Uterus (tissue), 4 donors: ENCODE data around the gene KRTAP10-5. TPM values are rescaled to one million over a fixed set of nuclear protein-coding genes. Genes with fewer than 3 reads are reported as not detected.
"Not testable (repeated sequence)": the region's sequence is repeated elsewhere in the genome, so short reads cannot be mapped to it uniquely, and the experiment has no call there.

Experiments
- DNase-seq, 2 donors: peaks; one replicate each; pipeline ENCODE4 v3.0.0-alpha.2; 2019 to 2020
- H3K27ac ChIP-seq, 2 donors: fragments of 200-600 bp; sonication (generic); 1 replicate in 1 of 2; 2 replicates in 1 of 2; pipeline ENCODE4 v1.5.1; 2016 to 2018
- H3K27me3 ChIP-seq, 2 donors: fragments of 200-600 bp; sonication (generic); one replicate each; pipeline ENCODE4 v1.5.1; 2018 to 2019; ENCODE audit warnings: control low read depth in 1 of 2
- H3K36me3 ChIP-seq, 2 donors: fragments of 200-600 bp; sonication (generic); one replicate each; pipeline ENCODE4 v1.5.1; 2019; ENCODE audit warnings: control low read depth in 1 of 2
- H3K4me1 ChIP-seq, 2 donors: fragments of 200-600 bp; sonication (generic); one replicate each; pipeline ENCODE4 v1.5.1; 2018 to 2019; ENCODE audit warnings: control low read depth in 1 of 2
- H3K4me3 ChIP-seq, 2 donors: fragments of 200-600 bp; sonication (generic); 1 replicate in 1 of 2; 2 replicates in 1 of 2; pipeline ENCODE4 v1.5.1; 2018 to 2019; ENCODE audit warnings: mild to moderate bottlenecking in 1 of 2
- H3K9me3 ChIP-seq, 2 donors: fragments of 200-600 bp; sonication (generic); one replicate each; pipeline ENCODE4 v1.5.1; 2019; ENCODE audit warnings: control low read depth in 1 of 2
- POLR2A ChIP-seq, 2 donors: fragments of 450-650 bp; IDR thresholded peaks; one replicate each; pipeline ENCODE4 v1.6.1; 2016; ENCODE audit warnings: antibody characterized with exemption in 2 of 2, mild to moderate bottlenecking in 1 of 2, moderate library complexity in 1 of 2
- intact Hi-C: fragments of 100-400 bp; cut with DNase I; formaldehyde crosslinking; loops from one replicate; pipeline ENCODE4 v1.15.1; 2023; ENCODE audit warnings: low total_unique reads
- total RNA-seq, 4 donors: library from RNA; depleted of rRNA in 3 of 4; stranded (reverse); fragments of >200 nt in 3 of 4; gene quantifications; one replicate each; pipeline versions ENCODE4 v1.1.0 to v1.2.4, GENCODE V29; 2014 to 2023
- TF ChIP-seq, protein P1 (sequence below), 4 experiments: fragments of 200-600 bp in 2 of 4; fragments of 450-650 bp in 2 of 4; sonication (generic) in 2 of 4; IDR thresholded peaks; one replicate each; pipeline ENCODE4 v1.5.1; 2016 to 2019; ENCODE audit warnings: antibody characterized with exemption in 4 of 4, mild to moderate bottlenecking in 2 of 4, moderate library complexity in 1 of 4
- donor health status: DM: yes; HTN: yes; CAD: no.

Gene KRTAP10-5
- total RNA-seq, 4 donors from 2014 or later = not detected

DNA sequence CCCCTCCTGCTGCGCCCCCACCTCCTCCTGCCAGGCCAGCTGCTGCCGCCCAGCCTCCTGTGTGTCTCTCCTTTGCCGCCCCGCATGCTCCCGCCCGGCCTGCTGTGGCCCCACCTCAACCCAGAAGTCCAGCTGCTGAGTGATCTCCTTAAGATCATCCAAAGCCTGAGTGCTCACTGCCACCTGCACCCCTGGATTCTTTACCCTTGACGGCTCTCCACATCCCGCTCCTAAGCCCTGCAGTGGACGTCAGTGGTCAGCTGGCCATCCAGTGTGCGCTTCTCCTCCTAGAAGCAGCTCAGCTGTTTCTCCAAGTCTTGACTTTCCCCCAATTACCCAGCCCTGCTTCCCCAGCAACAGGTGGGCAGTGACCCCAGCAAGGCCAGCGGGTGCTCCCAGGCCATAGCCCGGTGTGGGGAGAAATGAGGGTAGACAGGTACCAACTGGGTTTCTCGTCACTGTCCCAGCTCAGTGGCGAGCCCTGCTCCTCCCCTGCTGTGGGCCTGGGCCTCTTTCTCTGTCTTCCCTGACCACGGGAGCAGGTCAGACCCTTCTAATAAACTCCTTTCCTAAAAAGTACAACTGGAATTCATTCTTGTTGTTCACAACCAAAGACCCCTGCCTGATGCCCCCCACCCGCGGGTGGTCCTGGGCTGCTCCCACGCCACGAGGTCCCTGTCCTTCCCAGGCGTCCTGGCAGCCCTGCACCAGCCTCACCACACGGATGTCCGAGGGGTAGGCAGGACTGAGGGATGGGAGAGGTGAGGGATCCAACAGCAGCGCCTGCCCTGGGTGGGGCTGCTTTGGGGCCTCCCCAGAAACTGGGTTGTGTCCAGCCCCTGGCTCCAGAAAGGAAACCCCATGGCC is 21.4 kb upstream of the KRTAP10-5 start:
- no peak for DNase-seq
- Histone ChIP-seq H3K27me3 (no peaks in the 10 kb centered on the region), H3K9me3 (no peaks in the 10 kb centered on the region), H3K4me3 (no peak overlapping the region), H3K36me3 (no peaks in the 10 kb centered on the region), H3K27ac (no peak overlapping the region), H3K4me1 (no peaks in the 10 kb centered on the region)
- intact Hi-C loops = no loop called here
- TF ChIP-seq, protein P1, sequence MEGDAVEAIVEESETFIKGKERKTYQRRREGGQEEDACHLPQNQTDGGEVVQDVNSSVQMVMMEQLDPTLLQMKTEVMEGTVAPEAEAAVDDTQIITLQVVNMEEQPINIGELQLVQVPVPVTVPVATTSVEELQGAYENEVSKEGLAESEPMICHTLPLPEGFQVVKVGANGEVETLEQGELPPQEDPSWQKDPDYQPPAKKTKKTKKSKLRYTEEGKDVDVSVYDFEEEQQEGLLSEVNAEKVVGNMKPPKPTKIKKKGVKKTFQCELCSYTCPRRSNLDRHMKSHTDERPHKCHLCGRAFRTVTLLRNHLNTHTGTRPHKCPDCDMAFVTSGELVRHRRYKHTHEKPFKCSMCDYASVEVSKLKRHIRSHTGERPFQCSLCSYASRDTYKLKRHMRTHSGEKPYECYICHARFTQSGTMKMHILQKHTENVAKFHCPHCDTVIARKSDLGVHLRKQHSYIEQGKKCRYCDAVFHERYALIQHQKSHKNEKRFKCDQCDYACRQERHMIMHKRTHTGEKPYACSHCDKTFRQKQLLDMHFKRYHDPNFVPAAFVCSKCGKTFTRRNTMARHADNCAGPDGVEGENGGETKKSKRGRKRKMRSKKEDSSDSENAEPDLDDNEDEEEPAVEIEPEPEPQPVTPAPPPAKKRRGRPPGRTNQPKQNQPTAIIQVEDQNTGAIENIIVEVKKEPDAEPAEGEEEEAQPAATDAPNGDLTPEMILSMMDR (IDR thresholded peaks at IDR 0.05) = no peak

DNA sequence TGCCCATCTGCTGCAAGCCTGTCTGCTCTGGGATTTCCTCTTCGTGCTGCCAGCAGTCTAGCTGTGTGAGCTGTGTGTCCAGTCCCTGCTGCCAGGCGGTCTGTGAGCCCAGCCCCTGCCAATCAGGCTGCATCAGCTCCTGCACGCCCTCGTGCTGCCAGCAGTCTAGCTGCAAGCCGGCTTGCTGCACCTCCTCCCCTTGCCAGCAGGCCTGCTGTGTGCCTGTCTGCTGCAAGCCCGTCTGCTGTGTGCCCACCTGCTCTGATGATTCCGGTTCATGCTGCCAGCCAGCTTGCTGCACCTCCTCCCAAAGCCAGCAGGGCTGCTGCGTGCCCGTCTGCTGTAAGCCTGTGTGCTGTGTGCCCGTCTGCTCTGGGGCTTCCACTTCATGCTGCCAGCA is 20.7 kb upstream of the KRTAP10-5 start:
- H3K4me1 ChIP-seq, H3K9me3 ChIP-seq, H3K36me3 ChIP-seq, DNase-seq, intact Hi-C loops, H3K4me3 ChIP-seq, H3K27ac ChIP-seq, H3K27me3 ChIP-seq: not testable (repeated sequence)

- H3K4me1 ChIP-seq, H3K27me3 ChIP-seq, H3K4me3 ChIP-seq, DNase-seq, intact Hi-C loops, H3K9me3 ChIP-seq, H3K27ac ChIP-seq, H3K36me3 ChIP-seq: not testable (repeated sequence)
These were observed 19.9 kb upstream of the KRTAP10-5 start, which contains the start of gene KRTAP10-7 for GRCh38 chr21:44600118-44600978. TSS of gene KRTAP10-7 (plus strand) at chr21:44600597. CDS start at chr21:44600622, 25 bp downstream.

- Histone ChIP-seq H3K27me3 (no peaks in the 10 kb centered on the region), H3K36me3 (no peaks in the 10 kb centered on the region), H3K27ac (no peak overlapping the region), H3K9me3 (no peaks in the 10 kb centered on the region), H3K4me1 (no peaks in the 10 kb centered on the region), H3K4me3 (no peak overlapping the region)
- no peak for DNase-seq
- intact Hi-C loops = no loop called here
- TF ChIP-seq POLR2A (IDR thresholded peaks at IDR 0.05) = no peak
- TF ChIP-seq, protein P1 (IDR thresholded peaks at IDR 0.05) = no peak
These were observed 19.0 kb upstream of the KRTAP10-5 start for GRCh38 chr21:44599264-44600029.

DNA sequence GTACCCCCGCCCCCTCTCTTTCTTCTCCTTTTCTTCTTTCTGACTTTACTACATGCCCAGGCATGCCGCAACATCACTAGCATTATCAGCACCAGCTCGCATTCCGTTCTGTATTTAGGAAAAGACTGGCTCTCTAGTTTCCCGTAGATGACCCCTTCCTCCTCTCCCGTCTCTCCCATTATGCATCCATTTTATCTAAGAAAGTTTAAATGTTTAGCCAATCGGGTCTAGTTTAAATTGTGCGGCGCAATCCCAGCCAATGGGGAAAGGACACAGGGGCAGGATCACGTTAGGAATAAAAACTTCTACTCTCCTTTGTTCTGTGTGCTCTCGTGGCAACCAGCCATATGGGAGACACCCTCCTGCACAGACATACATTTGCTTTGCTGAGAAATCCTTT is 17.7 kb upstream of the KRTAP10-5 start:
- H3K4me1 ChIP-seq = no peaks in the 10 kb centered on the region
- DNase-seq = no peak
- H3K27ac ChIP-seq = no peak overlapping the region
- H3K27me3 ChIP-seq = no peaks in the 10 kb centered on the region
- H3K4me3 ChIP-seq = no peak overlapping the region
- intact Hi-C loops = no loop called here
- TF ChIP-seq POLR2A (IDR thresholded peaks at IDR 0.05) = no peak
- TF ChIP-seq, protein P1 (IDR thresholded peaks at IDR 0.05) = no peak
- H3K36me3 ChIP-seq = no peaks in the 10 kb centered on the region
- H3K9me3 ChIP-seq = no peaks in the 10 kb centered on the region
